Calu3 (cell line): Measurements from ENCODE around the gene TNS1. TPM values are rescaled to one million over a fixed set of nuclear protein-coding genes. Genes with fewer than 3 reads are reported as not detected.

Source experiments
- BruUV-seq: library from RNA; stranded (reverse); fragments of 400-500 nt; replicated peaks from 2 replicates; lab custom pipeline; 2021; lab: Mats Ljungman, UMichigan
- CTCF ChIA-PET: fragments of 300-600 bp; sonication (Branson Sonifier 250); formaldehyde crosslinking; loops from one replicate; lab custom pipeline; 2022; ENCODE audit warnings: antibody characterized with exemption; lab: Charles Lee
- DNase-seq: peaks from one replicate; pipeline ENCODE4 v3.0.0; 2022
- H3K27ac Mint-ChIP-seq: one replicate; pipeline ENCODE4 v1.8.0; 2022; ENCODE audit warnings: mixed read lengths; ENCODE audit not compliant: unreplicated experiment
- H3K27me3 Mint-ChIP-seq: one replicate; pipeline ENCODE4 v1.8.0; 2022; ENCODE audit warnings: mixed read lengths; ENCODE audit not compliant: unreplicated experiment
- H3K36me3 Mint-ChIP-seq: one replicate; pipeline ENCODE4 v1.8.0; 2022; ENCODE audit warnings: mild to moderate bottlenecking, moderate library complexity, mixed read lengths; ENCODE audit not compliant: insufficient read depth, unreplicated experiment
- H3K4me1 Mint-ChIP-seq: one replicate; pipeline ENCODE4 v1.8.0; 2022; ENCODE audit warnings: mild to moderate bottlenecking, low read depth, mixed read lengths; ENCODE audit not compliant: unreplicated experiment
- H3K4me3 Mint-ChIP-seq: one replicate; pipeline ENCODE4 v1.8.0; 2022; ENCODE audit warnings: mild to moderate bottlenecking, low read depth, moderate library complexity, mixed read lengths; ENCODE audit not compliant: unreplicated experiment
- H3K9me3 Mint-ChIP-seq: one replicate; pipeline ENCODE4 v1.8.0; 2022; ENCODE audit warnings: low read depth, mixed read lengths; ENCODE audit not compliant: unreplicated experiment
- intact Hi-C: fragments of 100-400 bp; cut with micrococcal nuclease; formaldehyde crosslinking; loops from one replicate; pipeline ENCODE4 v1.10.0; 2022; ENCODE audit not compliant: unreplicated experiment
- total RNA-seq: library from RNA; stranded (reverse); gene quantifications from 2 replicates; pipeline ENCODE4 v1.2.3, GENCODE V29; 2022
- TF ChIP-seq, protein P1 (sequence below): fragments of 200-600 bp; IDR thresholded peaks from one replicate; pipeline ENCODE4 v1.8.0; 2022; ENCODE audit warnings: antibody characterized with exemption; ENCODE audit not compliant: unreplicated experiment

Gene TNS1
- total RNA-seq, 1 experiment from 2014 or later: 2.2 TPM

DNA sequence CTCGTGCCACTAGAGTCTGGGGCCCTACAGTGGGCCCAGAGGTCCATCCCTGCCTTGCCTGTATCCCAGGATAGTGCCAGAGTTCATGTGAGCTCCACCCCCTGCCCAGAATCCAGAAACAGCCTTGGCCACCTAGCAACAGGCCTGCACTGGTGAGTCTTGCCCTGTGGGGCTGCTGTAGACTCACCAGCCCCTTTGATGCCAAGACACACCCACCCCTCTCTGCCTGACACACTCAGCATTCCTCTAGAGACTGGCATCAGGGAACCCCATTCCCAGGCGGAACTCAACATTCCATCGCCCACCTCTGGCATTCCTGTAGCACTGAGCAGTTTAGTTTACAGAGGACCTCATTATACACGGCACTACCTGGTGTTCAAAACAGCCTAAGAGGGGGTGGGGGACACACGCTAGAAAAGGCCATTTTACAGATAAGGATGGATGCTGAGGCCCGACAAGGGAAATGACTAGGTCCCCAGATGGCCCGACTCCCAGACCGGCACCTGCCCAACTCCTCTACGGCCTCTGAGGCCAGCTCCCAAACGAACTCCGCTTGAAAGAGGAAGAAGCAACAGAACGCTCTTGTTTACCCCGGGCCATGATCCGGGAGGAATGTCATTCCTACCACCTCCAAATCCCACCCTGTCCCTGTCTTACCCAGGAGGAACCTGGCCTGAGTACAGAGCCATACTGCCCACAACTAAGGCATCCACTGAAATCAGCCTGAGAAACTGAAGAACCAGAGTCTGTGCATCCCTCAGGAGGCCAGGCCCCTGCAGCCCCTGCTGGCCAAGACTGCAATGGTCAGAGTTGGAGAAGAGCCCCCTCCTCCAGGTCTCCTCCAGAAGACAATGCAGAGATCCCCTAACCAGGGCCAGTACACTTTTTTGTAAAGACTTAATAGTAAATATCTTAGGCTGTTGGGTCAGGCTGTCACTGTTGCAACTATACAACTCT lies 180.2 kb downstream of the TNS1 start:
- no peaks in the 10 kb centered on the region for H3K4me1 Mint-ChIP-seq
- TF ChIP-seq, protein P1, sequence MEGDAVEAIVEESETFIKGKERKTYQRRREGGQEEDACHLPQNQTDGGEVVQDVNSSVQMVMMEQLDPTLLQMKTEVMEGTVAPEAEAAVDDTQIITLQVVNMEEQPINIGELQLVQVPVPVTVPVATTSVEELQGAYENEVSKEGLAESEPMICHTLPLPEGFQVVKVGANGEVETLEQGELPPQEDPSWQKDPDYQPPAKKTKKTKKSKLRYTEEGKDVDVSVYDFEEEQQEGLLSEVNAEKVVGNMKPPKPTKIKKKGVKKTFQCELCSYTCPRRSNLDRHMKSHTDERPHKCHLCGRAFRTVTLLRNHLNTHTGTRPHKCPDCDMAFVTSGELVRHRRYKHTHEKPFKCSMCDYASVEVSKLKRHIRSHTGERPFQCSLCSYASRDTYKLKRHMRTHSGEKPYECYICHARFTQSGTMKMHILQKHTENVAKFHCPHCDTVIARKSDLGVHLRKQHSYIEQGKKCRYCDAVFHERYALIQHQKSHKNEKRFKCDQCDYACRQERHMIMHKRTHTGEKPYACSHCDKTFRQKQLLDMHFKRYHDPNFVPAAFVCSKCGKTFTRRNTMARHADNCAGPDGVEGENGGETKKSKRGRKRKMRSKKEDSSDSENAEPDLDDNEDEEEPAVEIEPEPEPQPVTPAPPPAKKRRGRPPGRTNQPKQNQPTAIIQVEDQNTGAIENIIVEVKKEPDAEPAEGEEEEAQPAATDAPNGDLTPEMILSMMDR: no peak
- H3K27ac Mint-ChIP-seq: no peak overlapping the region
- no peaks in the 10 kb centered on the region for H3K9me3 Mint-ChIP-seq
- no peak overlapping the region for H3K4me3 Mint-ChIP-seq
- H3K27me3 Mint-ChIP-seq: peaks cover 72% of the 10 kb centered on the region
- peaks cover 4% of the 10 kb centered on the region for H3K36me3 Mint-ChIP-seq
- intact Hi-C loops: no loop called here
- no TSS peak for BruUV-seq
- CTCF ChIA-PET: no interaction called here
- no peak for DNase-seq

DNA sequence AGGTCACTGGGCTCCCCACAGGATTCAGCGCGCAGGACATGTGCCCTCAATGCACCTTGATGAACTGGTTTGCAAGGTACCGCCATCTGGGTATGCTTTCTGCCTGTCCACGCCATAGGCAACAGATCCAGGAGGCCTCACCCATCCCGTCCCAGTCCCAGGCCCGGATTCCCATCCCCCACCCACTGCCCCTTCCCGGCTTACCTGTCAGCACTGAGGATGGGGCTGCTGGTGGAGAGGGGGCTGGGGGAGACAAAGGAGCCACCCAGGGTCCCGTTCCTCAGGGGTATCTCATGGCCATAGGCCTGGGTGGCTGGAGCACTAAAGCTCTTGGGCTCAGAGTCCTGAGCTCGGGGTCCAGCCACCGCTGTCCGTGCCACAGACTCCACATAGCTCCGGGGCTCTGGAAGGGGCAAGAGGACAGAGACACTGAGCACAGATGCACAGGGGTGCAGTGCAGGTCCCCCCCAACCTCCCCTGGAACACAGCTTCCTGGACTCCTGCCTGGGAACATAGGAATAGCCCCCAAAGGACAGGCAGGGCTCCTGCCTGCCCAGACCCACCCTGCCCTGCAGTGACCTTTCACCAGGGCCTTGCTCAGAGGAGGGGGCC lies 181.2 kb downstream of the TNS1 start:
- BruUV-seq: no TSS peak
- TF ChIP-seq, protein P1: no peak

DNA sequence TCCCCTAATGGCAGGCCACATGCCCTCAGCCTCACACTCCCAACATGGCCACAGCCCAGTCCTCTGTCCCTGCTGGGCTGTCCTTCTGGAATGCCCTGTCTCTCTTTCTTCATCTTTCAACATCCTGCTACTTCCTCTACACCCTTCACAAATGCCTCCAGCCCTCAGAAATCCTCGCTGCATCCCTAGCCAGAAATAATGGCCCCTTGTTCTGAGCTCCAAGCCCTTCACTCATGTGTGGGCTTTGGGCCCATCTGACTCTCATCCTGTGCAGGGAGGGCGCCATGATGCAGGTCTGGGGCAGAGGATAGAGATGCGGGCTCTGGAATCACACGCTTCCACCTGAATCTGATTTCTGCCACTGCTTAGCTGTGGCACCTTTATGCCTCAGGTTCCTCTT lies 181.9 kb downstream of the TNS1 start:
- no TSS peak for BruUV-seq
- Mint-ChIP-seq H3K9me3 (no peaks in the 10 kb centered on the region), H3K4me3 (no peak overlapping the region), H3K36me3 (peaks cover 4% of the 10 kb centered on the region), H3K27ac (no peak overlapping the region), H3K4me1 (no peaks in the 10 kb centered on the region), H3K27me3 (peaks cover 70% of the 10 kb centered on the region)
- no peak for DNase-seq
- intact Hi-C loops: no loop called here
- TF ChIP-seq, protein P1: no peak
- CTCF ChIA-PET: no interaction called here

More for the DNA sequence above, 181.2 kb downstream of the TNS1 start:
- no peak for DNase-seq
- CTCF ChIA-PET: no interaction called here
- no peaks in the 10 kb centered on the region for H3K4me1 Mint-ChIP-seq
- no peak overlapping the region for H3K4me3 Mint-ChIP-seq
- H3K27ac Mint-ChIP-seq: no peak overlapping the region
- no peaks in the 10 kb centered on the region for H3K9me3 Mint-ChIP-seq
- peaks cover 4% of the 10 kb centered on the region for H3K36me3 Mint-ChIP-seq
- intact Hi-C loops: no loop called here
- peaks cover 72% of the 10 kb centered on the region for H3K27me3 Mint-ChIP-seq

DNA sequence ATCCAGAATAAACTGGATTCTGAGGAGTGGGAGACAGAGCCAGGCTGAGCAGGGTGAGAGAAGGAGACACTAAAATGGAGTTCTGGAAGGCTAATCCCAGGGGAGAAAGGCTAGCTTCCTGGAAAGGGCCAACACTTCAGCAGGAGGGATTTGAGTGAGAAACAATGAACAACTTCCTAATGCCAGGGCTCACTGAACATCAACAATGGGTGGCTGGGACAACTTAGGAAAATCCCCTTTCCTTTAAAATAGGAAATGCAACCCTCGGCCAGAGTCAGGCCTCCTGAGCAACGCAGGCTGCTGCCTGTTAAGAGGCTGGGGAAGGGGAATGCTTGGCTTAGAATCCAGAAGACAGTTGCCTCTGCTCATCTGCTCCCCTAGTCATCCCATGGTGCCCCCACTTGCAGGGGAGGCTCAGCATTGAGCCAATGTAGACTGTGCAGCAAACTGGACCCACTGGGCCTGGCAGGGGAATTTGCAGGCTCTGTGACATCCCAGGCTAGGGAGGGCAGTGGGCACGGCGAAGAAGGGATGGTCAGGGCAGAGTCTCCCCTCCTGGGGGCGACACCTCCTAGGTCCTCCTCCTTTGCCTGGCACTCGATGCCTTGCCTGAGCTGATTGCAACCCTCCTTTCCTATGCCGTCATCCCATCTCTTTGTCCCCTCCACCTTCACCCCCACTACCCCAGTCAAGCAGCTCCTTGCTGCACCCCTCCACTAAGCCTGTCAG lies 182.5 kb downstream of the TNS1 start:
- BruUV-seq: no TSS peak
- H3K4me1 Mint-ChIP-seq: no peaks in the 10 kb centered on the region
- H3K4me3 Mint-ChIP-seq: no peak overlapping the region
- intact Hi-C loops: no loop called here
- H3K27me3 Mint-ChIP-seq: peaks cover 70% of the 10 kb centered on the region
- H3K36me3 Mint-ChIP-seq: peaks cover 4% of the 10 kb centered on the region
- CTCF ChIA-PET: no interaction called here
- no peak overlapping the region for H3K27ac Mint-ChIP-seq
- TF ChIP-seq, protein P1: no peak
- no peaks in the 10 kb centered on the region for H3K9me3 Mint-ChIP-seq
- DNase-seq: no peak
